ENCODE measurements around the gene REC114. TPM values are rescaled to one million over a fixed set of nuclear protein-coding genes. Genes with fewer than 3 reads are reported as not detected.

The REC114 gene
- total and polyA plus RNA-seq, 9 of the 15 experiments (the other 6 are each of a cell fraction or from before 2014, with no cell fraction given): 0.07 to 0.24 TPM; not detected in 7

- peaks cover 54% of the 10 kb centered on the region; the same call in 2 of the 3 replicates for H3K36me3 ChIP-seq (ENCODE audit: control insufficient read depth, insufficient read depth, low read length)
- WGBS (ENCODE audit: insufficient coverage, low coverage, missing lambda C conversion rate): 75% methylated on average over 2 of the region's 2 CpGs
- intact Hi-C loops (cut with micrococcal nuclease) (no loop called here), in situ Hi-C loops (cut with MboI) (no loop called here)
- no peak overlapping the region for H2AFZ ChIP-seq (ENCODE audit: low read depth, low read length)
- H3K9me3 ChIP-seq (replicated peaks; ENCODE audit: control insufficient read depth, insufficient read depth, low read depth, low read length): no peaks in the 10 kb centered on the region
- no peaks in the 10 kb centered on the region for H3K9me1 ChIP-seq (ENCODE audit: control insufficient read depth, insufficient read depth, low read length)
- no peak overlapping the region; a peak in 1 of 4 replicates for H3K9ac ChIP-seq (ENCODE audit: insufficient read depth in 1 of 2, low read depth in 2 of 2, low read length in 2 of 2)
- H4K20me1 ChIP-seq (replicated peaks; ENCODE audit: control insufficient read depth, insufficient read depth, low read length): peaks cover 3% of the 10 kb centered on the region
- DNase-seq (ENCODE audit: extremely low read depth in 1 of 4, low spot score in 3 of 4) (no peak), FAIRE-seq (no peak), ATAC-seq (no peak)
- H3K4me1 ChIP-seq (replicated peaks in 1 of 2; ENCODE audit: control insufficient read depth in 2 of 2, insufficient read depth in 2 of 2, low read length in 2 of 2): no peaks in the 10 kb centered on the region
- no peaks in the 10 kb centered on the region for H3K79me2 ChIP-seq (ENCODE audit: control insufficient read depth, insufficient read depth, low read length)
- H3K27ac ChIP-seq (ENCODE audit: extremely low read depth, low read depth, low read length): no peak overlapping the region
- ChIA-PET CTCF (ENCODE audit: low intra/inter-chr PET ratio) (no interaction called here), POLR2A (no interaction called here)
- no peak overlapping the region for H3K4me2 ChIP-seq (ENCODE audit: insufficient read depth, low read length)
- no TSS peak for BruUV-seq (replicated peaks)
- no peak overlapping the region for H3K4me3 ChIP-seq
- H3K27me3 ChIP-seq (ENCODE audit: control insufficient read depth in 2 of 2, insufficient read depth in 2 of 2, low read length in 2 of 2): no peaks in the 10 kb centered on the region
- TF ChIP-seq ZNF431 (CRISPR knock-in tag; IDR thresholded peaks at IDR 0.05) (no peak), HDAC6 (IDR thresholded peaks at IDR 0.05; ENCODE audit: low read depth, low read length) (no peak), IRF9 (tag; IDR thresholded peaks at IDR 0.05) (no peak), KAT7 (CRISPR knock-in tag; IDR thresholded peaks at IDR 0.05; ENCODE audit: borderline replicate concordance) (no peak), ZNF133 (CRISPR knock-in tag; IDR thresholded peaks at IDR 0.05) (no peak), HBP1 (CRISPR knock-in tag; IDR thresholded peaks at IDR 0.05) (no peak), E2F5 (CRISPR knock-in tag; IDR thresholded peaks at IDR 0.05) (no peak), CREM (IDR thresholded peaks at IDR 0.05; ENCODE audit: low read depth) (no peak), FOXO4 (CRISPR knock-in tag; IDR thresholded peaks at IDR 0.05) (no peak), FOSL1 (tag; conservative IDR thresholded peaks at IDR 0.05) (no peak), PHB (CRISPR knock-in tag; IDR thresholded peaks at IDR 0.05) (no peak), COPS2 (conservative IDR thresholded peaks at IDR 0.05) (no peak), SIN3B (IDR thresholded peaks at IDR 0.05; ENCODE audit: low read depth) (no peak), FUS (optimal IDR thresholded peaks at IDR 0.05; ENCODE audit: low read depth, low read length) (no peak), ZNF512 (tag; IDR thresholded peaks at IDR 0.05) (no peak), FOXA3 (CRISPR knock-in tag; conservative IDR thresholded peaks at IDR 0.05 in 1 of 2, IDR thresholded peaks at IDR 0.05 in 1 of 2) (no peak), HMG20A (CRISPR knock-in tag; conservative IDR thresholded peaks at IDR 0.05) (no peak)
Observed at GRCh38 chr15:73578026-73578425, 135.1 kb downstream of the REC114 start.

Measured in K562 (cell line).